Panc1 (cell line): ENCODE data around the gene TEX12.

Source experiments
- POLR2AphosphoS5 ChIP-seq: IDR thresholded peaks from 2 replicates; pipeline ENCODE4 v1.6.1; 2012; ENCODE audit warnings: mild to moderate bottlenecking, low read depth, low read length, moderate library complexity
- SIN3A ChIP-seq: IDR thresholded peaks from 2 replicates; pipeline ENCODE4 v1.6.1; 2012; ENCODE audit warnings: low read depth, mild to moderate bottlenecking, low read length, moderate library complexity, borderline replicate concordance; ENCODE audit not compliant: insufficient read depth
- TCF7L2 ChIP-seq: IDR thresholded peaks from 2 replicates; pipeline ENCODE4 v1.6.1; 2011; ENCODE audit warnings: mild to moderate bottlenecking, low read depth, low read length, inconsistent platforms
- TF ChIP-seq, protein P1 (sequence below): fragments of 450-650 bp; IDR thresholded peaks from 2 replicates; pipeline ENCODE4 v1.5.1; 2017; ENCODE audit warnings: mild to moderate bottlenecking
- TF ChIP-seq, protein P2 (sequence below), 2 experiments: IDR thresholded peaks; 2 replicates each; pipeline ENCODE4 v1.6.1; 2011 to 2012; ENCODE audit warnings: low read depth in 2 of 2, control low read depth in 1 of 2, low read length in 1 of 2, mild to moderate bottlenecking in 1 of 2, moderate library complexity in 1 of 2; ENCODE audit not compliant: insufficient read depth in 1 of 2

DNA sequence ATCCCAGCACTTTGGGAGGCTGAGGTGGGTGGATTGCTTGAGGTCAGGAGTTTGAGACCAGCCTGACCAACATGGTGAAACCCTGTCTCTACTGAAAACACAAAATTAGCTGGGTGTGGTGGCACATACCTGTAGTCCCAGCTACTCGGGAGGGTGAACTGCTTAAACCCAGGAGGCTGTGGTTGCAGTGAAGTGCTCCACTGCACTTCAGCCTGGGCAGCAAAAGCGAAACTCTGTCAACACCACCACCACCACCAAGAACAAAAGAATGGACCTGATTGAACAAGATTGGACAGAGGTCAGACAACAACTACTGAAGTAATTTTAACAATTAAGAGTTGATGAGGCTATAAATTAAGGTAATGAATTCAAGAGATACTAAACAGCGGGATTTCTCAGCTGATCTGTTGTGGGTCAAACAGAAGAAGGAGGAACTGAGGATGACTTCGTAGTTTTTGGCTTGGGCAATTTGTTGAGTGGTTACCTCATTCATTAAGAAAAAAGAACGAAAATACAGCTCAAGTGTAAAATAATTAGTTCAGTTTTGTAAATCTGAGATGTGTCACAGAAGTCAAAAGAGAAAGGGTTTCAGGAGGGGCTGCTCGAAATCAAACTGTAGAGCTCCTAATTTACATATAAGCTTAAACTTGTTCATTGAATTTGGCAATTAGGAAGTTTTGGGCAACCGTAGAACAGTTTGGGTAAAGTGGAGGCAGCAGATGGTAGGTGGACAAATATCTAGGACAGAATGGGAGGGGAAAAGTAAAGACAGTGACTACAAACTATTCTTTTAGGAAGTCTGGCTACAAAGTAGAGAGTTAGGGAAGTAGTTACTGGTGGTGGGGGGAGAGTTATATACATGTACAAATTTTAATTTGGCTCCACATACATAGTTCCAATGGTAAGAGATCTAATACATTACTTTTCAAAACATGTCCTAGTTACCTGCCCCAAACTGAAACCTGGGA lies 7.8 kb upstream of the TEX12 start:
- TF ChIP-seq, protein P1, sequence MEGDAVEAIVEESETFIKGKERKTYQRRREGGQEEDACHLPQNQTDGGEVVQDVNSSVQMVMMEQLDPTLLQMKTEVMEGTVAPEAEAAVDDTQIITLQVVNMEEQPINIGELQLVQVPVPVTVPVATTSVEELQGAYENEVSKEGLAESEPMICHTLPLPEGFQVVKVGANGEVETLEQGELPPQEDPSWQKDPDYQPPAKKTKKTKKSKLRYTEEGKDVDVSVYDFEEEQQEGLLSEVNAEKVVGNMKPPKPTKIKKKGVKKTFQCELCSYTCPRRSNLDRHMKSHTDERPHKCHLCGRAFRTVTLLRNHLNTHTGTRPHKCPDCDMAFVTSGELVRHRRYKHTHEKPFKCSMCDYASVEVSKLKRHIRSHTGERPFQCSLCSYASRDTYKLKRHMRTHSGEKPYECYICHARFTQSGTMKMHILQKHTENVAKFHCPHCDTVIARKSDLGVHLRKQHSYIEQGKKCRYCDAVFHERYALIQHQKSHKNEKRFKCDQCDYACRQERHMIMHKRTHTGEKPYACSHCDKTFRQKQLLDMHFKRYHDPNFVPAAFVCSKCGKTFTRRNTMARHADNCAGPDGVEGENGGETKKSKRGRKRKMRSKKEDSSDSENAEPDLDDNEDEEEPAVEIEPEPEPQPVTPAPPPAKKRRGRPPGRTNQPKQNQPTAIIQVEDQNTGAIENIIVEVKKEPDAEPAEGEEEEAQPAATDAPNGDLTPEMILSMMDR = no peak
- TF ChIP-seq POLR2AphosphoS5 (no peak), TCF7L2 (no peak), SIN3A (no peak)
- TF ChIP-seq, protein P2, sequence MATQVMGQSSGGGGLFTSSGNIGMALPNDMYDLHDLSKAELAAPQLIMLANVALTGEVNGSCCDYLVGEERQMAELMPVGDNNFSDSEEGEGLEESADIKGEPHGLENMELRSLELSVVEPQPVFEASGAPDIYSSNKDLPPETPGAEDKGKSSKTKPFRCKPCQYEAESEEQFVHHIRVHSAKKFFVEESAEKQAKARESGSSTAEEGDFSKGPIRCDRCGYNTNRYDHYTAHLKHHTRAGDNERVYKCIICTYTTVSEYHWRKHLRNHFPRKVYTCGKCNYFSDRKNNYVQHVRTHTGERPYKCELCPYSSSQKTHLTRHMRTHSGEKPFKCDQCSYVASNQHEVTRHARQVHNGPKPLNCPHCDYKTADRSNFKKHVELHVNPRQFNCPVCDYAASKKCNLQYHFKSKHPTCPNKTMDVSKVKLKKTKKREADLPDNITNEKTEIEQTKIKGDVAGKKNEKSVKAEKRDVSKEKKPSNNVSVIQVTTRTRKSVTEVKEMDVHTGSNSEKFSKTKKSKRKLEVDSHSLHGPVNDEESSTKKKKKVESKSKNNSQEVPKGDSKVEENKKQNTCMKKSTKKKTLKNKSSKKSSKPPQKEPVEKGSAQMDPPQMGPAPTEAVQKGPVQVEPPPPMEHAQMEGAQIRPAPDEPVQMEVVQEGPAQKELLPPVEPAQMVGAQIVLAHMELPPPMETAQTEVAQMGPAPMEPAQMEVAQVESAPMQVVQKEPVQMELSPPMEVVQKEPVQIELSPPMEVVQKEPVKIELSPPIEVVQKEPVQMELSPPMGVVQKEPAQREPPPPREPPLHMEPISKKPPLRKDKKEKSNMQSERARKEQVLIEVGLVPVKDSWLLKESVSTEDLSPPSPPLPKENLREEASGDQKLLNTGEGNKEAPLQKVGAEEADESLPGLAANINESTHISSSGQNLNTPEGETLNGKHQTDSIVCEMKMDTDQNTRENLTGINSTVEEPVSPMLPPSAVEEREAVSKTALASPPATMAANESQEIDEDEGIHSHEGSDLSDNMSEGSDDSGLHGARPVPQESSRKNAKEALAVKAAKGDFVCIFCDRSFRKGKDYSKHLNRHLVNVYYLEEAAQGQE (IDR thresholded peaks at IDR 0.05; ENCODE audit: insufficient read depth in 1 of 2, low read depth in 2 of 2, low read length in 1 of 2) = no peak
